ENCODE results near the gene ARHGEF11. TPM values are rescaled to one million over a fixed set of nuclear protein-coding genes. Genes with fewer than 3 reads are reported as not detected.

Gene ARHGEF11
- total and polyA plus RNA-seq, 4 donors = 5.8 to 23.7 (median 9.8) TPM

- Histone ChIP-seq H3K36me3 (ENCODE audit: control insufficient read depth in 4 of 4, insufficient read depth in 3 of 4, low read depth in 1 of 4, low read length in 3 of 4) (no peaks in the 10 kb centered on the region), H3K4me3 (ENCODE audit: low read depth in 1 of 3, low read length in 3 of 3) (no peak overlapping the region), H3K9me3 (ENCODE audit: control insufficient read depth in 4 of 4, low read length in 3 of 4) (no peaks in the 10 kb centered on the region), H3K27ac (ENCODE audit: low read depth in 1 of 2, low read length in 2 of 2) (no peak overlapping the region), H3K27me3 (ENCODE audit: control insufficient read depth in 4 of 4, insufficient read depth in 4 of 4, low read length in 3 of 4) (peaks cover 0 to 3% (median 0%) of the 10 kb centered on the region in 4 donors), H3K4me1 (ENCODE audit: control insufficient read depth in 4 of 4, insufficient read depth in 4 of 4, low read length in 3 of 4) (peaks cover 0 to 16% (median 1%) of the 10 kb centered on the region in 4 donors), H3K9ac (ENCODE audit: low read depth in 1 of 2, low read length in 2 of 2) (no peak overlapping the region)
- TF ChIP-seq CTCF (IDR thresholded peaks at IDR 0.05; ENCODE audit: low read depth, low read length, missing input control) = no peak
- no peak for TF ChIP-seq FOXA2 (IDR thresholded peaks at IDR 0.05)
- TF ChIP-seq REST (IDR thresholded peaks at IDR 0.05) = no peak
- no peak for TF ChIP-seq TAF1 (conservative IDR thresholded peaks at IDR 0.05)
- TF ChIP-seq JUND (IDR thresholded peaks at IDR 0.05) = no peak
- TF ChIP-seq SP1 (IDR thresholded peaks at IDR 0.05) = no peak
- no peak for TF ChIP-seq ZBTB33 (IDR thresholded peaks at IDR 0.05)
- no peak for TF ChIP-seq MAX (IDR thresholded peaks at IDR 0.05)
- no peak for TF ChIP-seq YY1 (IDR thresholded peaks at IDR 0.05)
- DNase-seq (ENCODE audit: low spot score) = no peak
- 57% methylated on average over 10 of the region's 10 CpGs for WGBS
These were observed 136.6 kb downstream of the ARHGEF11 start for GRCh38 chr1:156908955-156909354.

- Histone ChIP-seq H3K27ac (ENCODE audit: low read depth in 1 of 2, low read length in 2 of 2) (no peak overlapping the region), H3K4me3 (ENCODE audit: low read depth in 1 of 3, low read length in 3 of 3) (no peak overlapping the region), H3K4me1 (ENCODE audit: control insufficient read depth in 4 of 4, insufficient read depth in 4 of 4, low read length in 3 of 4) (peaks cover 0 to 18% (median 1%) of the 10 kb centered on the region in 4 donors), H3K27me3 (ENCODE audit: control insufficient read depth in 4 of 4, insufficient read depth in 4 of 4, low read length in 3 of 4) (peaks cover 0 to 3% (median 0%) of the 10 kb centered on the region in 4 donors), H3K9ac (ENCODE audit: low read depth in 1 of 2, low read length in 2 of 2) (no peak overlapping the region), H3K36me3 (ENCODE audit: control insufficient read depth in 4 of 4, insufficient read depth in 3 of 4, low read depth in 1 of 4, low read length in 3 of 4) (no peaks in the 10 kb centered on the region), H3K9me3 (ENCODE audit: control insufficient read depth in 4 of 4, low read length in 3 of 4) (no peaks in the 10 kb centered on the region)
- TF ChIP-seq FOXA1 (IDR thresholded peaks at IDR 0.05) (no peak), ATF3 (IDR thresholded peaks at IDR 0.05) (no peak), REST (IDR thresholded peaks at IDR 0.05) (no peak), HNF4G (IDR thresholded peaks at IDR 0.05) (no peak), MAX (IDR thresholded peaks at IDR 0.05) (no peak), ZBTB33 (IDR thresholded peaks at IDR 0.05) (no peak), TAF1 (conservative IDR thresholded peaks at IDR 0.05) (no peak), SP1 (IDR thresholded peaks at IDR 0.05) (no peak), FOXA2 (IDR thresholded peaks at IDR 0.05) (no peak), EGR1 (IDR thresholded peaks at IDR 0.05; ENCODE audit: low read depth in 2 of 2) (no peak), RAD21 (IDR thresholded peaks at IDR 0.05) (no peak)
- no peak for DNase-seq (ENCODE audit: low spot score)
- WGBS = 53% methylated on average over 29 of the region's 29 CpGs
These were observed 137.0 kb downstream of the ARHGEF11 start for GRCh38 chr1:156908541-156908940.
